GM19468 (cell line): ENCODE results near the gene ROBO2.

Experiments used
- ATAC-seq: cut with Tn5 transposase; IDR thresholded peaks from one replicate; pipeline ENCODE4 v1.9.1; 2021; ENCODE audit warnings: mild to moderate bottlenecking, moderate library complexity, moderate number of reproducible peaks; ENCODE audit not compliant: unreplicated experiment; ENCODE audit errors: extremely low read depth

ROBO2 gene

GRCh38 chr3:77096966-77097890 lies 57.3 kb downstream of the ROBO2 start:
- ATAC-seq, result no peak

- no peak for ATAC-seq
These were observed 63.3 kb downstream of the ROBO2 start for GRCh38 chr3:77102951-77103769.

GRCh38 chr3:77122652-77123051 lies 82.8 kb downstream of the ROBO2 start:
- no peak for ATAC-seq

- ATAC-seq, result no peak
These were observed 86.1 kb downstream of the ROBO2 start for GRCh38 chr3:77125966-77126365.

- no peak for ATAC-seq
These were observed 94.9 kb downstream of the ROBO2 start for GRCh38 chr3:77134769-77135168.

- ATAC-seq, result no peak
These were observed 97.7 kb downstream of the ROBO2 start for GRCh38 chr3:77137559-77137958.

GRCh38 chr3:77139624-77140023 lies 99.7 kb downstream of the ROBO2 start:
- ATAC-seq, result no peak

GRCh38 chr3:77141423-77141822 lies 101.5 kb downstream of the ROBO2 start:
- ATAC-seq, result no peak

- ATAC-seq, result no peak
These were observed 102.7 kb downstream of the ROBO2 start for GRCh38 chr3:77142578-77142977.

GRCh38 chr3:77146004-77146403 lies 106.1 kb downstream of the ROBO2 start:
- ATAC-seq, result no peak

GRCh38 chr3:77147836-77148578 lies 108.1 kb downstream of the ROBO2 start:
- no peak for ATAC-seq

- ATAC-seq, result no peak
These were observed 109.5 kb downstream of the ROBO2 start for GRCh38 chr3:77149382-77149781.

- ATAC-seq, result no peak
These were observed 110.1 kb downstream of the ROBO2 start for GRCh38 chr3:77150028-77150427.

GRCh38 chr3:77150759-77151158 lies 110.9 kb downstream of the ROBO2 start:
- no peak for ATAC-seq

- no peak for ATAC-seq
These were observed 119.1 kb downstream of the ROBO2 start for GRCh38 chr3:77158730-77159581.

GRCh38 chr3:77160931-77161497 lies 121.1 kb downstream of the ROBO2 start:
- ATAC-seq, result no peak

GRCh38 chr3:77169823-77170222 lies 129.9 kb downstream of the ROBO2 start:
- ATAC-seq, result no peak

- no peak for ATAC-seq
These were observed 131.1 kb downstream of the ROBO2 start for GRCh38 chr3:77171026-77171425.

- no peak for ATAC-seq
These were observed 139.9 kb downstream of the ROBO2 start for GRCh38 chr3:77179762-77180161.
